PFSK-1 (cell line): Measurements from ENCODE around the gene GYPC.

Source experiments
- FOXP2 ChIP-seq: optimal IDR thresholded peaks from 2 replicates; pipeline ENCODE3; 2011; ENCODE audit warnings: borderline replicate concordance, control low read depth, inconsistent platforms; ENCODE audit not compliant: insufficient read depth; ENCODE audit errors: extremely low read length, extremely low read depth
- POLR2AphosphoS5 ChIP-seq: IDR thresholded peaks from 2 replicates; pipeline ENCODE4 v1.6.1; 2012; ENCODE audit warnings: low read depth, mild to moderate bottlenecking, control low read depth, low read length, moderate library complexity
- REST ChIP-seq, 2 experiments: IDR thresholded peaks; 2 replicates each; pipeline versions ENCODE4 v1.6.1 to v1.8.0; 2011 to 2012; ENCODE audit warnings: low read depth in 2 of 2, low read length in 2 of 2, control low read depth in 1 of 2, inconsistent platforms in 1 of 2, mild to moderate bottlenecking in 1 of 2, moderate library complexity in 1 of 2; ENCODE audit not compliant: insufficient read depth in 1 of 2
- SIN3A ChIP-seq: IDR thresholded peaks from 2 replicates; pipeline ENCODE4 v1.6.1; 2012; ENCODE audit warnings: mild to moderate bottlenecking, low read length, moderate library complexity, borderline replicate concordance; ENCODE audit not compliant: insufficient read depth
- TAF1 ChIP-seq: IDR thresholded peaks from 2 replicates; pipeline ENCODE4 v1.6.1; 2012; ENCODE audit warnings: low read length, control low read depth, borderline replicate concordance; ENCODE audit not compliant: insufficient read depth

Gene GYPC

GRCh38 chr2:126676221-126677175 is 20.5 kb downstream of the GYPC start:
- TF ChIP-seq SIN3A, result no peak
- no peak for TF ChIP-seq FOXP2
- TF ChIP-seq TAF1, result no peak
- TF ChIP-seq REST (IDR thresholded peaks at IDR 0.05; ENCODE audit: insufficient read depth in 1 of 2, low read depth in 2 of 2, low read length in 2 of 2), result no peak
- TF ChIP-seq POLR2AphosphoS5, result no peak

- TF ChIP-seq FOXP2 (no peak), POLR2AphosphoS5 (no peak), TAF1 (no peak), REST (IDR thresholded peaks at IDR 0.05; ENCODE audit: insufficient read depth in 1 of 2, low read depth in 2 of 2, low read length in 2 of 2) (no peak), SIN3A (no peak)
Measured at GRCh38 chr2:126677176-126677538, 21.2 kb downstream of the GYPC start.

- TF ChIP-seq FOXP2, result no peak
- TF ChIP-seq REST (IDR thresholded peaks at IDR 0.05; ENCODE audit: insufficient read depth in 1 of 2, low read depth in 2 of 2, low read length in 2 of 2), result no peak
- TF ChIP-seq TAF1, result no peak
- no peak for TF ChIP-seq SIN3A
- no peak for TF ChIP-seq POLR2AphosphoS5
Measured at GRCh38 chr2:126678269-126679065, 22.5 kb downstream of the GYPC start.

- TF ChIP-seq POLR2AphosphoS5 (no peak), REST (IDR thresholded peaks at IDR 0.05; ENCODE audit: insufficient read depth in 1 of 2, low read depth in 2 of 2, low read length in 2 of 2) (no peak), TAF1 (no peak), SIN3A (no peak), FOXP2 (no peak)
Measured at GRCh38 chr2:126679094-126679713, 23.2 kb downstream of the GYPC start.
